NCI-H2107 treated with DMSO at 0.1 percent for 48 hours (cell line): ENCODE measurements around the gene PRKAA2.
A peak's percentile ranks its signal among the peaks of the same experiment; 100 is the strongest.

Experiments used
- DNase-seq: peaks from one replicate; lab custom pipeline; 2025; ENCODE audit not compliant: unreplicated experiment; lab: John Stamatoyannopoulos, UW

PRKAA2 gene

DNA sequence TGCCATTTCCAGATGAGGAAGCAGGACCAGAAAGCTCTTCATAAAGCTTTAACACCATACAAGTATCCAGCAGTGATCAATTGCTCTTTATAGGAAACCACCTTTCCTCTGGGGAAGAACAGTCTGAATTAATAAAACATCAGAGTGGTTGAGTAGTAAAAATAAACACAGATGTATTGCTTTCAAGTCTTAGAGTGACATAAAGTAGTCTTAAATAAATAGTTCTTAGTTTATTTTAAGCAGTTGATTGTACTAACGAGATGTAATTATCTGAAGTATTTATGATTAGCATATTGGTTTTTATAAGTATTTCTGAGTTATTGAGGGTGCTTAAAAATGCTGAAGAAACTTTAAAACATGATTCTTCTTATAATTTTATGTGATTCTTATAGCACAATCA, 67.0 kb downstream of the PRKAA2 start:
- no peak for DNase-seq

DNA sequence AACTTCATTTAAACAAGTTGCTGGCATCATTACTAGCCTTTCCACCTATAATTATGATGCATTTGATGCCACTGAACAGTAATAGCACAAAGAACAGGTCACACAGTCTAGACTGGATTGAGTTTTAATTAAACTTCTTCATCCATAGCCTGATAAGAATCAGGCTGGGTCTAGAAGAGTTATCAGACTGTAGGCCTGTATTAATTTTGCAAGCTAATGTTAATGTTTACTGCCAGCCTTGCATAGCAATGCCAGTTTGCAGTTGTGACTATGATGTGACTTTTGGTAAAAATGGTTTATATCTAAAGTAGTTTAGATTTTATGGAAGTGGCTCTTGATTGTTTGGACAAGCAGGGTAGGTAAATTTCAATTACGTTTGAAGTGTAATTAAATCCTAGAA, 68.0 kb downstream of the PRKAA2 start:
- no peak for DNase-seq

DNA sequence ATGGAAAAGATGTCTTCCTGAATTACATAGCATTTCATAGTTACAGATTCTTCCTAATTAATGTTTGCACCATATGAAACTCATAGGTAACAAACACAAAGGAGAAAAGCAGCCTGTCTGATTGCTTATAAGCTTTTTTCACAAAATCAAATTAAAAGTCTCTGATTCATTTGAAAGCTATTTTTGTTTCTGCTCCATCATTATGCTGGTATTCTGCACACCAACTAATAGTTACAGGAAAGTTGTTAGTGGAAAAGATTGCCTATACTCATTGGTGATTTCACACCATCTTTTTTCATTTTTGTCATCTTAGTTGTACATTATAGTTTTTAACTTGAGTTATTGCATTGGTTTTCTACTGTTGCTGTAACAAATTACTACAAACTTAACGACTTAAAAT, 70.0 kb downstream of the PRKAA2 start:
- DNase-seq = no peak

DNA sequence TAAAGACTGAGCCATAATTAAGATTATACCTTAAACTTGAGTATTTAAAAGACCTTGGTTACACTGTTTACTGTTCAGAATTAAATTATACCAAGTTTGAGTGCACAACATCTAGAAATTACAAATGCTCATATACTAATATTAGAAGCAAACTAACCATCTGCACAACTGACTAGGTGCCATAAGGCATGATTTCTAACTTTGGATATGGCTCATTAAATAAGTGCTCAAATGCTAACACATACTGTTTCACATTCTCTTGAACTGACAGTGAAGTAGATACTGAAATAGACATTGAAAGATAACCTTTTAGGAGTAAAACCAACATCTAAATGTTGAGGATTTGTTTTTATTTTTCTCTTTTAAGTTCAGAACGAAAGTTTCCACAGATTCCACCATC, 74.1 kb downstream of the PRKAA2 start:
- no peak for DNase-seq

DNA sequence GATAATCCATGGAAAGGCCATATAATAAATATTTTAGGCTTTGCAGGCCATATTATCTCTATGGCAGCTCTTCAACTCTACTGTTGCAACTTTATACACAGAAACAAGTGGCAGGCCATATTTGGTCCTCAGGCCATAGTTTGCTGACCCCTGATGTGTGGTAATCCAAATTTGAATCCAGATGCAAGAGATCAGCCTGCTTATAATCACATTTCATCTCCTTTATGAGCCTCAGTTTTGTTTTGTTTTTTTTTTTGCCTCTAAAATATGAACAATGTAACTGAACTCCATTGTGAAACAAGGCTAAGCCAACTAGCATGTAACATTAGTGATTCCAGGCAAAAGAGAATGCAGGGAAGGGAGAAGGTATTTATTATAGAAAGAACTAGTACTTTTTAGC, 81.6 kb downstream of the PRKAA2 start:
- no peak for DNase-seq

DNA sequence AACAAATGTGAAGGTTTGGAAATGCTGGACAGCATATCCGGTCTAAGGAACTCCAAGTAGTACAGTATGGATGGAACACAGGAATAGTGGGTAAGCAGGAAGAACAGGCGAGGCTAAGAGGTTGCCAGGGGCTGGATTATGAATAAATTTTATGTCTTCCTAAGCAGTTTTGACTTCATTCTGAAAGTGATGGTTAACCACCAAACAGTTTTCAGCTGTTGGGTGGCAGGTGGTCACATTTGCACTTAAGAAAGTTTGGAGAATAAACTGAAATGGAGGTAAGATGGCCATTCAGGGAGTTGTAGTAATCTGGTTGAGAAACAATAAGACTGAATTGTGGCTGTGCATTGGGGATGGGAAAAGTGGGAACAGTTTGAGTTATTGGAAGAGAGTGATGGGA, 83.8 kb downstream of the PRKAA2 start:
- DNase-seq = no peak

DNA sequence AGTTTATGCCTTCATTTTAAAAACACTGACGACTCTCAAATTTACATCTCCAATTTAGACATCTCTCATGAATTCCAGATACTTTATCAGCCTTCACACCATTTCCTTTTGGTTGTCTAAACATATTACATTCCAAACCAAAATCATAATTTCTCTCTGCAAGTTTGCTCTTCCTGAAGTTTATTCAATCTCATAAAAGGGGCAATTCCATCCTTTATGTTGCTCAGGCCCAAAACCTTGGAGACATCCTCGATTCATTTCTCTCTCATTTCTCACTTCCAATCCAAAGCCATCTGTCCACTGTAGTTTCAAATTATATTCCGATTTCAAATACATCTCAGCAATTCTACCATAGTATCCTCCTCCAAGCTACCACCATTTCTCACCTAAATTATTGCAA, 100.1 kb downstream of the PRKAA2 start:
- DNase-seq = no peak

DNA sequence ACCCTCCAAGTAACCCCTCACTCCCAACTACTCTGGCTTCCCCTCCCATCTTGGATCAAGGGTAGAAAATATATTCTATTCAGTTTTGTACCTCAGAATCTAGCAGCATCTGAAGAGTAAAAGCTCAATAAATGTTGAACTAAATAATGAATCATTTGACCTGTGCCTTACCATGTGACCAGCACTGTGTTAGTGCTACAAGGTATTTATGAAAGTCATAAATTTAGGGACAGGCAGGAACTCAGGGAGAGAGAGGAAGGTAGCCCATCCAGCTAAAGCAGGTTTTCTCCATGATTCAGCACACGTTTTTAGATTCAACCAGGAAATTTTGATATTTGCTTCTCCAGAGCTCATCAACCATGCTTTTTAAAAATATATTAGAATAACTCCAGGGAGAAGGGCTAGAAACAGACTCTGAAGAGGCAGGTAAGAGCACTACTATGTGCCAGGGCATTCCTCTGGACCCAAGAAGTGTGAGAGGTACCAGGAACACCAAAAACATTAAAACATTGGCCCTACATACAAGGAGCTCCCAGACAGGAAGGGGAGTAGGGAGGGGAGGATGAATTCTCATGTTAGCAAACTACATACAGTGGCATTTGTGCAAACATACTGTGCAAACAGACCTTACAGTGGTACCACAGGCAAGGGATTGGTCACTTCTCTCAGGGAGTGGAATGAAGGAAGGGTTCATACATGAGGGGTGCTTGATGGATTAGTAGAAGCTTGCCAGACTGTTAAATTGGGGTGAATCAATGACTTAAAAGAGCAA, 109.8 kb downstream of the PRKAA2 start:
- no peak for DNase-seq

DNA sequence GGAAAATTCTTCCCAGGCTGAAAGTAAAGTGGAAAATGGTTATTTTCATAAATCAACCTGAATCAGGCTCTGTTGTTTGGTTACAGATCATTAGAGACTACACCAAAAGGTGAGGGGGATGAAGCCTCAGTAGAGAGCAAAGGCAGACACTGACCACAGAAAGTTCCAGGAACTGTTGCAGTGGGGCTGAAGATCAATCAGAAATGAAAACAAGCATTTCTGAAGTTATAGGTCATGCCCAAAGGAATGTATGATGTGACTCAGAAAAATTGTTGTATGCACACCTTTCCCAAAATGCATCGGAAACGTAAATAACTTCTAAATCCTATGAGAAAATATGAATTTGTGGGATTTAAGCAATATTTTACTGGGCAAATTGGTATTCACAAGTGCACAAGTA, 110.8 kb downstream of the PRKAA2 start:
- DNase-seq = no peak

DNA sequence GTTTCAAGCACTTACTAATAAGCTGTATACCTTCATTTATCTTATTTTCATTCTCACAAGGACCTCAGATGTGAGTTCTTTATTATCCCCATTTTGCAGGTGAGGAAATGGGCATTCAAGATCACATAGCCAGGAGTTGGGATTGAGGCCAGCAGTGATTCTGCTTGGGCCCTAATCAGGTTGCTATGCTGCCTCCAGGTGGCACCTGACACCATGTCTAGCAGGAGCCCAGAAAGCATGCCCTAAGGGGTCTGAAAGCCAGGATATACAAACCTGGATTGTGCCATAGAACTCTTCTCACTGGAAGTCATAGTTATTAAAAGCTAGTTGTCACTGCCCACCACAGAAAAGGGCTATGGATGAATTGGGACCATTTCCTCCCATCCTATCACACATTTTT, 113.0 kb downstream of the PRKAA2 start:
- peak; percentile 68 for DNase-seq

DNA sequence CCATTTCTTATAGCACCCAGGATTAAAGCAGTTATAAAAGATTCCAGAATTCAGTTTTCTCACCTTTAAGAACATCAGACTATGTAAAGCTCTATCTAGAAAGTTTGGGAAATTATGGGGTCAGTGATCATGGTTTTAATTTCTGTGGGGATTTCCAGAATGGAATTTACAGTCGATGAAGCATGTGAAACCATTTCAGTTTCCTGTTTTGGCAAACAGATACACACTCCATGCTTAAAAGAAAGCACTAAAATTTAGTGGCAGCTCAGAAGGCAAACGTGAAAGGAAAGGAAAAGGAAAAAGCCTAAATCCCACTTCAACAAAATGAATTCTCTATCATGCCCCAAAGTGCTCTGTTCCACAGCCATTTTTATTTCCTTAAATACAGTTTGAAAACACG, 113.7 kb downstream of the PRKAA2 start:
- no peak for DNase-seq
